Pancreas (tissue), 10 donors: ENCODE data around the gene KRTAP10-8. TPM values are rescaled to one million over a fixed set of nuclear protein-coding genes. Genes with fewer than 3 reads are reported as not detected.

Experiments
- ATAC-seq, 4 donors: fragments of 200-7000 bp; cut with Tn5 transposase; one replicate each; pipeline versions ENCODE4 v1.8.0 to v1.9.1; 2020; ENCODE audit warnings: mild to moderate bottlenecking in 4 of 4, moderate library complexity in 4 of 4
- DNase-seq, 6 donors: peaks; one replicate each; pipeline ENCODE4 v3.0.0-alpha.2; 2020
- FAIRE-seq: peaks from 2 replicates; lab custom pipeline; 2012; peaks lifted over from hg19 to GRCh38; lab: Jason Lieb, UNC
- H3K27ac ChIP-seq, 4 donors: fragments of 200-600 bp; sonication (generic); 1 replicate in 3 of 4; 2 replicates in 1 of 4; pipeline versions ENCODE4 v1.5.0 to v1.8.0; 2020
- H3K27me3 ChIP-seq, 4 donors: fragments of 200-600 bp; one replicate each; pipeline ENCODE4 v1.8.0; 2021
- H3K36me3 ChIP-seq, 3 donors: fragments of 200-600 bp; sonication (generic) in 1 of 3; one replicate each; pipeline versions ENCODE4 v1.5.0 to v1.8.0; 2020 to 2021
- H3K4me1 ChIP-seq, 3 donors: fragments of 200-600 bp; one replicate each; pipeline ENCODE4 v1.8.0; 2021
- H3K4me3 ChIP-seq, 4 donors: fragments of 200-600 bp; sonication (generic) in 2 of 4; one replicate each; pipeline versions ENCODE4 v1.5.0 to v1.8.0; 2020 to 2021
- H3K9me3 ChIP-seq, 4 donors: fragments of 200-600 bp; one replicate each; pipeline ENCODE4 v1.8.0; 2021
- WGBS, 2 donors: extraction: QIAGEN DNeasy Blood & Tissue Kit; methylation state at CpG; one replicate each; pipeline ENCODE4 v1.1.7; 2013; 5-methylcytosine and 5-hydroxymethylcytosine counted together
- intact Hi-C, 3 donors: fragments of 100-400 bp; cut with DNase I; formaldehyde crosslinking; loops; one replicate each; pipeline versions ENCODE4 v1.11.1 to v1.14.2; 2022
- polyA plus RNA-seq, 2 donors: library from polyadenylated mRNA; stranded (reverse); fragments of 200-250 nt; gene quantifications; one replicate each; pipeline ENCODE4 v1.2.3, GENCODE V29; 2013
- total RNA-seq, 6 donors: library from RNA; stranded (reverse); fragmentation: NEBNext Ultra II Directional in 4 of 6; extraction: Animal tissue kit (Norgen Biotek cat#: 25700) in 4 of 6; gene quantifications; one replicate each; pipeline versions ENCODE4 v1.2.1 to v1.2.4, GENCODE V29; 2021 to 2023
- TF ChIP-seq, protein P1 (sequence below), 4 donors: fragments of 200-600 bp; sonication (generic) in 3 of 4; IDR thresholded peaks; one replicate each; pipeline versions ENCODE4 v1.5.0 to v1.8.0; 2021; ENCODE audit warnings: antibody characterized with exemption in 4 of 4
- donor health status: healthy with polysubstance abuse.
- donor health status: DM: no; HTN: no; CAD: no; lungs with moderate emphysema.
- donor health status: DM: no; HTN: no; CAD: no.
- donor health status: control.
- donor health status: control.
- donor health status: Bipolar disorder and iron deficiency.
- donor health status: DM: yes; HTN: yes; CAD: no.
- donor health status: DM: no; HTN: no; CAD: no.
- donor health status: DM: no; HTN: no; CAD: no.
- donor health status: DM: yes; HTN: yes; CAD: no.

The KRTAP10-8 gene, protein sequence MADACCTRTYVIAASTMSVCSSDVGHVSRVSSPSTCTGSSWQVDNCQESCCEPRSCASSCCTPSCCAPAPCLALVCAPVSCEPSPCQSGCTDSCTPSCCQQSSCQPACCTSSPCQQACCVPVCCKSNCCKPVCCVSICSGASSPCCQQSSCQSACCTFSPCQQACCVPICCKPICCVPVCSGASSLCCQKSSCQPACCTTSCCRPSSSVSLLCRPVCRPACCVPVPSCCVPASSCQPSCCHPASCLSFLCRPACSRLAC
- total RNA-seq (not detected), polyA plus RNA-seq (not detected)

DNA sequence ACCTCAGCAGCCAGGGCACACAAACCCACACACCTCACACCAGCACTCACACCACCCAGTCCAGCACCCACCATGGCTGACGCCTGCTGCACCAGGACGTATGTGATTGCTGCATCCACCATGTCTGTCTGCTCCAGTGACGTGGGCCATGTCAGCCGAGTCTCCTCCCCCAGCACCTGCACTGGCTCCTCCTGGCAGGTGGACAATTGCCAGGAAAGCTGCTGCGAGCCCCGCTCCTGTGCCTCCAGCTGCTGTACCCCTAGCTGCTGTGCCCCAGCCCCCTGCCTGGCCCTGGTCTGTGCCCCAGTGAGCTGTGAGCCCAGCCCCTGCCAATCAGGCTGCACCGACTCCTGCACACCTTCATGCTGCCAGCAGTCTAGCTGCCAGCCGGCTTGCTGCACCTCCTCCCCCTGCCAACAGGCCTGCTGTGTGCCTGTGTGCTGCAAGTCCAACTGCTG, at the start of gene KRTAP10-8:
Gene KRTAP10-8 (plus strand): TSS at position 51 of the 458 bp plus-strand sequence. CDS start 22 bp downstream, at position 73.
- Histone ChIP-seq H3K27ac (no peak within 1 kb of the TSS), H3K4me1 (no peaks in the 10 kb centered on the region), H3K4me3 (no peak within 1 kb of the TSS), H3K27me3 (no peaks in the 10 kb centered on the region), H3K9me3 (no peaks in the 10 kb centered on the region), H3K36me3 (no peaks in the 10 kb centered on the region)
- TF ChIP-seq, protein P1, sequence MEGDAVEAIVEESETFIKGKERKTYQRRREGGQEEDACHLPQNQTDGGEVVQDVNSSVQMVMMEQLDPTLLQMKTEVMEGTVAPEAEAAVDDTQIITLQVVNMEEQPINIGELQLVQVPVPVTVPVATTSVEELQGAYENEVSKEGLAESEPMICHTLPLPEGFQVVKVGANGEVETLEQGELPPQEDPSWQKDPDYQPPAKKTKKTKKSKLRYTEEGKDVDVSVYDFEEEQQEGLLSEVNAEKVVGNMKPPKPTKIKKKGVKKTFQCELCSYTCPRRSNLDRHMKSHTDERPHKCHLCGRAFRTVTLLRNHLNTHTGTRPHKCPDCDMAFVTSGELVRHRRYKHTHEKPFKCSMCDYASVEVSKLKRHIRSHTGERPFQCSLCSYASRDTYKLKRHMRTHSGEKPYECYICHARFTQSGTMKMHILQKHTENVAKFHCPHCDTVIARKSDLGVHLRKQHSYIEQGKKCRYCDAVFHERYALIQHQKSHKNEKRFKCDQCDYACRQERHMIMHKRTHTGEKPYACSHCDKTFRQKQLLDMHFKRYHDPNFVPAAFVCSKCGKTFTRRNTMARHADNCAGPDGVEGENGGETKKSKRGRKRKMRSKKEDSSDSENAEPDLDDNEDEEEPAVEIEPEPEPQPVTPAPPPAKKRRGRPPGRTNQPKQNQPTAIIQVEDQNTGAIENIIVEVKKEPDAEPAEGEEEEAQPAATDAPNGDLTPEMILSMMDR (IDR thresholded peaks at IDR 0.05), result no peak
- ATAC-seq, result no peak
- 72 to 85% methylated on average over 8 of the region's 8 CpGs for WGBS, 2 donors
- intact Hi-C loops, result no loop called here
- DNase-seq, result peak in 1 of 6 donors; percentile 48
- no peak for FAIRE-seq

DNA sequence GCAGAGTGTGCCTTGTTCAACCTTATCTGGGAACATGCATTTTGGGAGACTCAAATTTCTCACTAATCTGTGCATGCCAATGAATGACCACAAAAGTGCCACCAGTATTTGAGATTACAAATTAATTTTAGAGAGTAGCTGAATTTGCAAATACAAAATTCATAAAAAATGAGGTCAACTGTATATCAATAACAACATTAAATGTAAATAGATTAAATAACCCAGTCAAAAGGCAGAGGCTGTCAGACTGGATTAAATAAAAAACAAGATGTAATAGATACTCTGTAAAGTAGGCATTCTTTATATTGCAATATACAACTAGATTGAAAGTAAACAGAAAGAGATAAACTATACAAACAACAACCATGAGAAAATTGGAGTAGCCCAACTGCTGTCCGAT, 47.8 kb upstream of the KRTAP10-8 start:
- TF ChIP-seq, protein P1 (IDR thresholded peaks at IDR 0.05), result no peak
- H3K9me3 ChIP-seq, result no peaks in the 10 kb centered on the region

DNA sequence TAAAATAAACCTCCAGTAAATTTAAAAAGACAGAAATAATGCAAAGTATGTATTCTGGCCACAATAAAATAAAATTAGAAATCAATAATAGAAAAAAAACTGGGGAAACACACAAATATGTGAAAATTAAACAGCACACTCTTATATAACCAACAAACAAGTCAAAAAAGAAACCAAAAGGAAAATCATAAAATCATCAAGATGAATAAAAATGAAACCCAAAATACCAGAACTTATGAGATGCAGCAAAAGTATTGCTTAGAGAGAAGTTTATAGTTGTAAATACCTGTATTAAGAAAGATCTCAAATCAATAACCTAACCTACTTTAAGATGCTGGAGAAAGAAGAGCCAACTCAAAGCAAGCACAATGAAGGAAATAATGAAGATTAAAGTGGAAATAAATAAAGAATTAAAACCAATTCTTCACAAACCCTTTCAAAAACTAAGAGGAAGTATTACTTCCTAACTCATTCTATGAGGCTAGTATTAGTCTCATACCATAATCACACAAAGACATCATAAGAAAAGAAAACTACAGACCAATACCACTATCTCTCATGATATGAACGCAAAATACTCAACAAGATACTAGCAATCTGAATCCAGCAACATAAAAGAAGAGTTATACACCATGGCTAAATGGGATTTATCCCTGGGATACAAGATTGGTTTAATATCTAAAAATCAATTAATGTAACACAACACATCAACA, 46.8 kb upstream of the KRTAP10-8 start:
- Histone ChIP-seq H3K27me3 (no peaks in the 10 kb centered on the region), H3K4me3 (no peak overlapping the region), H3K4me1 (no peaks in the 10 kb centered on the region), H3K36me3 (no peaks in the 10 kb centered on the region), H3K27ac (no peak overlapping the region), H3K9me3 (no peaks in the 10 kb centered on the region)
- DNase-seq, result no peak
- intact Hi-C loops, result no loop called here
- TF ChIP-seq, protein P1 (IDR thresholded peaks at IDR 0.05), result no peak
- FAIRE-seq, result no peak
- 0 to 44% methylated on average over 1 of the region's 1 CpG for WGBS, 2 donors
- ATAC-seq, result no peak

More for the DNA sequence above, 47.8 kb upstream of the KRTAP10-8 start:
- Histone ChIP-seq H3K27me3 (no peaks in the 10 kb centered on the region), H3K27ac (no peak overlapping the region), H3K36me3 (no peaks in the 10 kb centered on the region), H3K4me3 (no peak overlapping the region), H3K4me1 (no peaks in the 10 kb centered on the region)
- WGBS, 2 donors, result 43 to 57% methylated on average over 1 of the region's 1 CpG
- FAIRE-seq (no peak), ATAC-seq (no peak), DNase-seq (no peak)
- intact Hi-C loops, result no loop called here

DNA sequence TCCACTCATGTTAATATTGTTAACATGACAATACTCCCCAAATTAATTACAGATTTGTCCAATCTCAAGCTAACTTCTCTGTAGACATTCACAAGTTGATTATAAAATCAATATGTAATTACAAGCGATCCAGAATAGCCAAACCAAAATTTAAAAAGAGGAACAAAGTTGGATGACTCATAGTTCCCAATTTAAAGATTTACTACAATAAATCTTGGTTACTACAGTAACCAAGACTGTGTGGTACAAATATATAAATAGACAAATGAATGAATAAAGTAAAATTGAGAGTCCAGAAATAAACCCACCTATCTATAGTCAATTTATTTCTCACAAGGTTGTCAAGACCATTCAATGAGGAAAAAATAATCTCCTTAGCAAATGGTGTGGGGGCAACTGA, 45.5 kb upstream of the KRTAP10-8 start:
- H3K4me3 ChIP-seq, result no peak overlapping the region
- no peaks in the 10 kb centered on the region for H3K9me3 ChIP-seq
- H3K27ac ChIP-seq, result no peak overlapping the region
- peak; percentile 9 for FAIRE-seq
- 17 to 19% methylated on average over 1 of the region's 1 CpG for WGBS, 2 donors
- TF ChIP-seq, protein P1 (IDR thresholded peaks at IDR 0.05), result no peak
- H3K27me3 ChIP-seq, result no peaks in the 10 kb centered on the region
- H3K4me1 ChIP-seq, result no peaks in the 10 kb centered on the region
- no peak for ATAC-seq
- H3K36me3 ChIP-seq, result no peaks in the 10 kb centered on the region
- intact Hi-C loops, result no loop called here
- DNase-seq, result no peak
